HG03558 (cell line): ENCODE results near the gene R3HDM2.
"Not testable (repeated sequence)": the region's sequence is repeated elsewhere in the genome, so short reads cannot be mapped to it uniquely, and the experiment has no call there.

Source experiments
- ATAC-seq: cut with Tn5 transposase; IDR thresholded peaks from one replicate; pipeline ENCODE4 v1.9.1; 2021; ENCODE audit warnings: moderate number of reproducible peaks; ENCODE audit not compliant: unreplicated experiment; ENCODE audit errors: extremely low read depth

Gene R3HDM2

GRCh38 chr12:57278465-57279381 lies 152.1 kb downstream of the R3HDM2 start:
- ATAC-seq, result no peak

GRCh38 chr12:57276935-57277563 lies 153.8 kb downstream of the R3HDM2 start:
- no peak for ATAC-seq

- ATAC-seq, result not testable (repeated sequence)
These were observed 154.6 kb downstream of the R3HDM2 start for GRCh38 chr12:57276233-57276632.

- ATAC-seq, result no peak
These were observed 157.3 kb downstream of the R3HDM2 start for GRCh38 chr12:57273516-57273915.

- no peak for ATAC-seq
These were observed 158.3 kb downstream of the R3HDM2 start for GRCh38 chr12:57272337-57273151.

- ATAC-seq, result no peak
These were observed 159.8 kb downstream of the R3HDM2 start for GRCh38 chr12:57270966-57271470.

GRCh38 chr12:57268264-57268663 lies 162.6 kb downstream of the R3HDM2 start:
- no peak for ATAC-seq

GRCh38 chr12:57266681-57267080 lies 164.2 kb downstream of the R3HDM2 start:
- ATAC-seq, result no peak

- no peak for ATAC-seq
These were observed 167.7 kb downstream of the R3HDM2 start for GRCh38 chr12:57263096-57263495.

- ATAC-seq, result no peak
These were observed 168.6 kb downstream of the R3HDM2 start for GRCh38 chr12:57262126-57262822.

GRCh38 chr12:57261428-57261865 lies 169.4 kb downstream of the R3HDM2 start:
- ATAC-seq, result no peak

GRCh38 chr12:57260366-57260765 lies 170.5 kb downstream of the R3HDM2 start:
- no peak for ATAC-seq

- ATAC-seq, result no peak
These were observed 171.6 kb downstream of the R3HDM2 start for GRCh38 chr12:57258977-57259970.

GRCh38 chr12:57255916-57256315 lies 174.9 kb downstream of the R3HDM2 start:
- no peak for ATAC-seq

GRCh38 chr12:57254506-57255280 lies 176.2 kb downstream of the R3HDM2 start:
- no peak for ATAC-seq

- no peak for ATAC-seq
These were observed 179.9 kb downstream of the R3HDM2 start, which contains the start of gene STAC3 for GRCh38 chr12:57250956-57251355. TSS of gene STAC3 (minus strand) at chr12:57251187. CDS start at chr12:57249636, 1,551 bp downstream.

GRCh38 chr12:57250541-57250940 lies 180.3 kb downstream of the R3HDM2 start:
- ATAC-seq, result no peak
